Prostate gland (tissue), 2 donors: ENCODE data around the gene PSMB10.

Source experiments
- POLR2AphosphoS5 ChIP-seq: sonication (generic); formaldehyde crosslinking; IDR thresholded peaks from one replicate; pipeline ENCODE4 v1.6.1; 2017; ENCODE audit warnings: antibody characterized with exemption
- TF ChIP-seq, protein P1 (sequence below), 4 experiments: fragments of 200-600 bp in 2 of 4; fragments of 450-650 bp in 2 of 4; sonication (generic) in 2 of 4; IDR thresholded peaks; 1 replicate in 3 of 4; 2 replicates in 1 of 4; pipeline ENCODE4 v1.5.1; 2016 to 2019; ENCODE audit warnings: antibody characterized with exemption in 4 of 4, mild to moderate bottlenecking in 2 of 4, moderate library complexity in 2 of 4

DNA sequence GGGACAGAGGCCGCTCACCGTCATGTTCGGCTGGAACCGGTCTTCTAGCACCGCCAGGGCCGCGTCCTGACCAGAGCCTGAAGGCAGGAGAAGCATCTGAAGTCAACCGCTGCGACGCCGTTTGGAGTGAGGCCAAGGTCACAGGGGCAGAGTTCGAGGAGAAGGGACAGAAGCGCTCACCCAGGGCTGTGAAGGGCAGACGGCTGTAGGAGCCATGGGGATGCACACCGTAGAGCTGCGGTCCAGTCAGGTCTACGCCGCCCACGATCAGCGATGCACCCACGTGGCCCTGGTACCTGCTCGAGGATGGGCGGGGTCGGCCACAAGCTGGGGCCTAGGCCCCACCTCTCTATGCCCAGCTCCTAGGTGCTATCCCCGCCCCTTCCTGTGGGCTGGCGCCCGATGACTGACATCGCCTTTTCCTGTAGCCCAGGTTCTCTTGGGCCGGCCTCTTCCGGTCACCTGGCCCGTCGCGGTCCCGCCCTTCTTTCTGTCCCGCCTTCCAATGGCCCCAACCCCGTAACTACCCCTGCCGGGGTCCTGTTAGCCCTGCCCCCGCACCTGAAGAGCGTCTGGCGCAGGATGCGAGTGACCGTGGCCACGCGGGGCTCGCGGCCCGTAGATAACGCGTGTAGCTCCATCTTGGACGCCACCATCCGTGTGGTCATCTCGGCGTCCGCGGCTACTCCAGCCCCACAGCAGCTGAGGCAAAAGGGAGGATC lies 1.1 kb downstream of the PSMB10 start:
- peak; percentile 99 for TF ChIP-seq POLR2AphosphoS5
- TF ChIP-seq, protein P1, sequence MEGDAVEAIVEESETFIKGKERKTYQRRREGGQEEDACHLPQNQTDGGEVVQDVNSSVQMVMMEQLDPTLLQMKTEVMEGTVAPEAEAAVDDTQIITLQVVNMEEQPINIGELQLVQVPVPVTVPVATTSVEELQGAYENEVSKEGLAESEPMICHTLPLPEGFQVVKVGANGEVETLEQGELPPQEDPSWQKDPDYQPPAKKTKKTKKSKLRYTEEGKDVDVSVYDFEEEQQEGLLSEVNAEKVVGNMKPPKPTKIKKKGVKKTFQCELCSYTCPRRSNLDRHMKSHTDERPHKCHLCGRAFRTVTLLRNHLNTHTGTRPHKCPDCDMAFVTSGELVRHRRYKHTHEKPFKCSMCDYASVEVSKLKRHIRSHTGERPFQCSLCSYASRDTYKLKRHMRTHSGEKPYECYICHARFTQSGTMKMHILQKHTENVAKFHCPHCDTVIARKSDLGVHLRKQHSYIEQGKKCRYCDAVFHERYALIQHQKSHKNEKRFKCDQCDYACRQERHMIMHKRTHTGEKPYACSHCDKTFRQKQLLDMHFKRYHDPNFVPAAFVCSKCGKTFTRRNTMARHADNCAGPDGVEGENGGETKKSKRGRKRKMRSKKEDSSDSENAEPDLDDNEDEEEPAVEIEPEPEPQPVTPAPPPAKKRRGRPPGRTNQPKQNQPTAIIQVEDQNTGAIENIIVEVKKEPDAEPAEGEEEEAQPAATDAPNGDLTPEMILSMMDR (IDR thresholded peaks at IDR 0.05), result peak in 2 of 4 experiments; percentile 41 to 50
